ENCODE measurements around the gene IGFLR1.
A peak's percentile ranks its signal among the peaks of the same experiment; 100 is the strongest.
"Not testable (repeated sequence)": the region's sequence is repeated elsewhere in the genome, so short reads cannot be mapped to it uniquely, and the experiment has no call there.

Gene IGFLR1

DNA sequence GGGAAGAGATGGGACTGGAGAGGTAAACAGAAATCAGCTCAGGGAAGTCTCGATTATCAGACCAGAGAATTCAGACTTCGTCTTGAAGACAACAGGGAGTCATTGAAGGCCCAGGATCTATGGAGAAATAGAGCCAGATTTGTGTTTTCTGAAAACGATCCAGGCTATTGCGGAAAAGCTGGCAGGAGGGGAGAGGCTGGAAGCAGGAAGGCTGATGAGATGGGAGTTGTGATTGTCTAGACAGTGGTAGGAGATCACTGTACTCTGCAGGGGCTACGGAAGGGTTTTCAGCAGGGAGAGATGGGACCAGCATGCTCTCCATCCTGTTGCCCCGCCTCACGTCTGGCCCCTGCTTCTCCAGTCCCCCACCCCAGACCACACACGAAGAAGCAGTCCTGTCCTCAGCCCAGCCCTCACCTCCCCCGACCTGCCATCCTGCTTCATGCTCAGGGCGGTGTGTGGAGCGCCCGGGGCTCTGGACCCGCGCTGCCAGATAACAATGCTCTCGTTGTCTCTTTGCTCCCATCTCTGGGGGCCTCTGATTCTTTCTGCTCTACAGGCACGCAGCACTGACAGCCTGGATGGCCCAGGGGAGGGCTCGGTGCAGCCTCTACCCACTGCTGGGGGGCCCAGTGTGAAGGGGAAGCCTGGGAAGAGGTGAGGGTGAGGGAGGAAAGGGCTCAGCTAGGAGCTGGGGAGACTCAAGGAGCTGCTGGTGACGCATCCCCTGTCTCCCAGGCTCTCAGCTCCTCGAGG lies 35.0 kb upstream of the IGFLR1 start:
- no peak for DNase-seq

DNA sequence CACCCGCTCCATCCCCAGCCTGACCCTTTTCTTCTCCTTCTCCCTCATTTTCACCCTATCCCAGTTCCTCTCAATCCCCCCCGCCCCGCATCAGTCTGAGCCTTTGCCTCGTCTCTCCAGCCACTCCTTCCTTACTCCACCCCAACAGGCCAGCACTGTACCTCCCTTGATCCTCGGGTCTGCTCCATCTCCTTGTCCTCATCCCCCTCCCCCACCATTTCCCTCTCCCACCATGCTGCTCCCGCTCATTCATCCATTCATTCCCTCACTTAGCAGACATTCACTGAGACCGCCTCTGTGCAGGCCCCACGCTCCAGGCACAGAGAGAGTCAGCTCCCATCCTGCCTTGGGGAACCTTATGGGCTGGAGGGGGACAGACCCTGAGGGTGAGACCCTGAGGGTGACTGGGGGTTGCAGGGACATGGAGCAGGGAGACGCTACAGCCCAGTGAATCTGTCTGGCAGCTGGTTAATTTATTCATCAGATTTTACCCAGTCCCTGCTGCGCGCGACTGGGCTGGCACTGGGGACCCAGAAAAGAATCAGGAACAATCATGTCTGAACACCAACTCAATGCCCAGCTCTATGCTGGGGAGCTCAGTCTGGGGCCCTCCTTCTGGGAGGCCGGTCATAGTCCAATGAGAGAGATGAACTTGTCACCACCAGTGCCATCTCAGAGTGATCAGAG lies 34.0 kb upstream of the IGFLR1 start:
- peak in 1 of 2 experiments; percentile 8 for DNase-seq

- DNase-seq: peak; percentile 86 to 95
Measured at GRCh38 chr19:35775298-35776101, 33.2 kb upstream of the IGFLR1 start, which contains the start of gene ARHGAP33. ARHGAP33 (plus strand) TSS chr19:35775564; CDS start chr19:35775659, 95 bp downstream.

GRCh38 chr19:35775046-35775297 lies 32.7 kb upstream of the IGFLR1 start:
- no peak for DNase-seq

- no peak for DNase-seq
Measured at GRCh38 chr19:35774274-35775045, 32.2 kb upstream of the IGFLR1 start.

- DNase-seq: no peak
Measured at GRCh38 chr19:35773020-35773806, 31.0 kb upstream of the IGFLR1 start.

DNA sequence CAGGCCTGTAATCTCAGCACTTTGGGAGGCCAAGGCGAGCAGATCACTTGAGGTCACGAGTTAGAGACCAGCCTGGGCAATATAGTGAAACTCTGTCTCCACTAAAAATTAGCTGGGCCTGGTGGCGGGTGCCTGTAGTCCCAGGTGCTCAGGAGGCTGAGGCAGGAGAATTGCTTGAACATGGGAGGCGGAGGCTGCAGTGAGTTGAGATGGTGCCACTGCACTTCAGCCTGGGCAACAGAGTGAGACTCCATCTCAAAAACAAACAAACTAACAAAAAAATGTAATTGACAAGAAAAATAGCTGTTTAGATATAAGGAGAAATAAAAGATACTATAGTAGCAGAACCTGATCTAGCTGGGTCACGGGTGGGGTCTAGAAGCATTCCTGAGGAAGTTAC lies 30.1 kb upstream of the IGFLR1 start:
- not testable (repeated sequence) for DNase-seq

GRCh38 chr19:35768082-35768421 lies 25.8 kb upstream of the IGFLR1 start:
- DNase-seq: no peak

DNA sequence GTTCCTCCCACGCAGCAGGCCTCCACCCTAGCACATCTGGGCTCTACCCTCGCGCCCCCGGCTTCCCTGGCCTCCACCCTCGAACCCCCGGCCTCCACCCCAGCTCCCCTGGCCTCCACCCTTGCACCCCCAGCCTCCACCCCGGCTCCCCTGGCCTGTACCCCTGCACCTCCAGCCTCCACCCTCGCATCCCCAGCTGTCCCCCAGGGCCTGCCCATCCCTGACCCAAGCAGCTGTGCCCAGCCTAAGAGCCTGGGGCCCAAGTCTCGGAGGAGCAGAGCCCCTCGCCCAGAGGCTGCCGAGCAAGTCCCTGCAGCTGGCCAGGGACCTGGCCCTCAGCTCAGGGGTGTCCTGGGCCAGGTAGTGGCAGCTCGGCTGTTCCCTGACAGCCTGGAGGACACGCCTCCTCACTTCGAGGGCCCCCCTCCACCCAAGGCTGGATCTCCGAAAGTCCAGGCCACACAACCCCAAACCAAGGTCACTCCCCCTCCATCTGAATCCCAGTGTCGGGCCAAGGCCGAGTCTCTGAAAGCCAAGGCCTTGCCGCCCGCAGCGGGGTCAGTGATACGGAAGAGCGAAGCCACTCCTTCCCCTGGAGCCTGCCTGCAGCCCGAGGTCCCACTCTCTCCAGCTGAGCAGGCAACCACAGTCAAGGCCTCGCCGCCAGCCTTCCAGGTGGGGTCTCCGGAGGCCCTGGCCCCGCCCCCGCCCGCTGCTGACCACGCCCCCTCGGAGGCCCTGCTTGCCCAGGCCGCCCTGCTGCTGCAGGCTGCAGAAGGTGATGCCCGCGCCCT lies 25.2 kb upstream of the IGFLR1 start:
- no peak for DNase-seq

GRCh38 chr19:35766571-35767104 lies 24.4 kb upstream of the IGFLR1 start:
- no peak for DNase-seq

- DNase-seq: no peak
Measured at GRCh38 chr19:35764432-35765315, 22.4 kb upstream of the IGFLR1 start.

DNA sequence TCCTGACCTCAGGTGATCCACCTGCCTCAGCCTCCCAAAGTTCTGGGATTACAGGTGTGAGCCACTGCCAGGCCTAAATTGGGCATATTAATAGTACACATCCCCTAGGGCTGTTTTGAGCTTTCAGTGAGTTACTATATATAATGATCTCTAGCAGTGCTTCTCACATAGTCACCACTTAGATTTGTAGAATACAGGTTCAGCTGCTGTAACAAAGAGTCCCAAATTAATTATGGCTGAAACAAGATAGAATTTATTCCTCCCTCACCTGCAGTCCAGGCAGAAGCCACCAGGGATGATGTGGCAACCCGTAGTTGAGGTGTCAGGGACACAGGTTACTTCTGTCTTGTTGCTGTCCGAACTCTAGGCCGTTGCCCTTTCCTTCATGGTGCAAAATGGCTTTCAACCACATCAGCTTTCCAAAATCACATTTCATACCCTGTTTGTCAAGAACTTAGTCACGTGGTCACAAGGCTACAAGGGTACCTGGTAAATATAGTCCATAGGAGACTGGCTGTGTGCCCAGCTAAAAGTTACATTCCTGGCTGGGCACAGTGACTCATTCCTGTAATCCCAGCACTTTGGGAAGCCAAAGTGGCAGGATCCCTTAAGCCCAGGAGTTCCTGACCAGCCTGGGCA lies 18.6 kb upstream of the IGFLR1 start:
- DNase-seq: no peak

DNA sequence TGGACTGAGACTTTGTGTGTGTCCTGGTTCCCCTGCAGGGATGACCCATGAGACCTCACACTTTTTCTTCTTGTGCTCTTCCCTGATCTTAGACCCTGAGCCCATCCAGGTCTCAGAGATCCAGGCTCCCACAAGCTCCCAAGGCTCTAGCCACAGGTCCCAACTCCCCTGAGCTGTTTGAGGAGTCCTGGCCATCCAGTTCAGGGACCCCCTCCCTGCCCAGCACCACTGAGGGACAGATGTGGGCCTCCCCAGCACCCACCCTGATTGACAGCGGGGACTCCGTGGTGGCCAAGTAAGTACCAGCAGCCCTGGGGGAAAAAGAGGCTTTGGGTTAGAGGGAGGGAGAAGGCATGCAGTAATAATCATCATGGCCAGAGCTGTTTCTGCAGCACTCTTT lies 17.4 kb upstream of the IGFLR1 start:
- no peak for DNase-seq

DNA sequence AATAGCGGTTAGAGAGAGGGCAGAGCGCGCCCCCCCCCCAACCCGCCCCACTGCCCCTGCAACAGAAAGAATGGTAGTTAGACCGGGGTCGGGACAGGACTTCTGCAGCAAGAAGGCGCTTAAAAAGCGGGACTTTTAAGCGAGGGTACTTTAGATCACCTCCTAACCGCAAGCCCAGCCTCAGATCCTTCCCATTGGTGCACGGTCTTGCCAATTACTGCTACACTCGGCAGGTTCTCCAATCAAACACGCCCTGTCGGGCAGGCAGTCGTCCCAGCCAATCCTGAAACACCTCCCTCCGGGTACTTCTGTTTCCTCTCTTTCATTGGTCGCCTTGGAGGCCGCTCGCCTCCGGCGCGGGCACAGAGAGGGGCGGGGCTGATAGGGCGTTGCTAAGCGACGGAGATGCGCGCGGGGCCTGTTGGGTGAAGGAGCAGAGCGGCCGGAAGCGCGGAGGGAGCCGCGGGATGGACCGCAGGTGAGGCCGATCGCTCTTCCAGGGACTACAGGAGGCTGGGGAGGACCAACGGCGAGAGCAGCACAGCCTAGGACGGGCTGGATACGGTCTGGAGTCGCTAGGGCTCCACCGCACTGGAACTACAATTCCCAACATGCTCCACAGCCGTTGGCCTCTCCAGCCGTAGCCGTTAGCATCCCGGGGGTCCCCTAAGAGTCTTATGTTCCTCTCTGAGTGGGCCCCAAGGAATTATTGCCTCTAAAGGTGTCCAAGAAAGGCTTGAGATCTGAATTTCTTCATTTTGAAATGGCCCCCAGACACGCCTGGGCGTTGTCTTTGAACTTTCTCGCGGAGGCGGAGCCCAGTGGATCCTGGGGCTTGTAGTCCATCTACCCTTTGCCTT lies 15.7 kb upstream of the IGFLR1 start, which contains the start of gene PROSER3:
Gene PROSER3 (plus strand): TSS at position 428 of the 860 bp plus-strand sequence. CDS start 40 bp downstream, at position 468.
- peak; percentile 96 to 97 for DNase-seq

GRCh38 chr19:35757231-35757748 lies 15.0 kb upstream of the IGFLR1 start:
- DNase-seq: peak in 1 of 2 experiments; percentile 72

DNA sequence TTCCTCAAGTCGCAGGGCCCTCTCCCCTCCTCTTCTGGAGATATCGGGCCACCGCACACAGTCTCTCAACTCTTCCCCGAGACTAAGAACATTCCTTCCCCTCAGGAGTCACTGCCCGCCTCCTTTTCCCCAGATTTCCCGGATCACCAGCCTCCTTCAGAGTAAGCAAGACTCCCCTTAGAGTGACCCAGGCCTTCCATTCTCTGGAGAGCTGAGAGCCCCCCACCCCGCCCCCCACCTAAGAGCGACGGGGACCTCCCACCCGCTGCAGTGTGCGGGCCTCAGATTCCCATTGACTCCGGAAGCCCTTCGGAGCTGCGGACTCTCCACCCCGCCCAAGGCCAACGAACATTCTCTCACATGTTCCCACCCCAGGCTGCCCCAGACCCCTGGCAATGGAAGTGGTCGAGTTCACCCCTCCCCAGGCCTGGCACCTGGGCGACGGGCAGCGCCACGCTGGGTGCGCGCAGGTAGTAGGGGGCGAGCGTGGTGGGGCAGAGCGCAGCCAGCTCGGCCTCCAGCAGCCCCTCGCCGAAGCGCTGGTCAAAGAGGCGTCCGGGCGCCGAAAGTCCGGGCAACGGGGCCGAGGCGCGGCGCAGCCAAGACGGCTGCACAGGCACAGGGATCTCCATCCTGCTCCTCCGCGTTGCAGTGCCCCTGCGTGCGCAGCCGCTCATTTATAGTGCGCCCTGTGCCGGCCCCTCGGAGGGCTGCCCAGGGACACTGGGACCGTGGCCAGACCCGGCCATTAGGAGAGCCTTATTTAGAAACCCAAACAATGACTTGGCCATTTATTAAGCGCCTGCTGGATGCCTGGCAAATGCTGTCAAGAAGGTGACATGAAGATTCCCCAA lies 14.4 kb upstream of the IGFLR1 start, which contains the start of gene HSPB6:
Gene HSPB6 (minus strand): TSS at position 653 of the 854 bp plus-strand sequence. CDS start 21 bp downstream, at position 632.
- no peak for DNase-seq

All from cerebellar nuclear complex (tissue), 1 donor.